RWPE2 (cell line): ENCODE data around the gene LGR5.

ENCODE experiments used
- ATAC-seq: fragments of 200-7000 bp; cut with Tn5 transposase; 3 replicates; pipeline ENCODE4 v1.9.1; 2021; ENCODE audit warnings: low read depth
- DNase-seq: peaks from one replicate; pipeline ENCODE4 v3.0.0-alpha.2; 2020; ENCODE audit warnings: low spot score
- H3K27ac ChIP-seq: fragments of 450-650 bp; 2 replicates; pipeline ENCODE4 v1.5.1; 2017; ENCODE audit warnings: mild to moderate bottlenecking; ENCODE audit not compliant: poor library complexity, severe bottlenecking
- H3K27me3 ChIP-seq: fragments of 250-450 bp; sonication (Bioruptor Pico); 2 replicates; pipeline ENCODE4 v1.5.1; 2021; ENCODE audit warnings: mild to moderate bottlenecking, moderate library complexity; ENCODE audit not compliant: insufficient read depth, poor library complexity, severe bottlenecking
- H3K36me3 ChIP-seq: fragments of 250-450 bp; sonication (Bioruptor Pico); 2 replicates; pipeline ENCODE4 v1.5.1; 2020; ENCODE audit warnings: low read depth, mild to moderate bottlenecking, moderate library complexity
- H3K4me1 ChIP-seq: fragments of 250-450 bp; sonication (Bioruptor Pico); 2 replicates; pipeline ENCODE4 v1.5.1; 2021; ENCODE audit warnings: mild to moderate bottlenecking, moderate library complexity; ENCODE audit not compliant: insufficient read depth, poor library complexity, severe bottlenecking
- H3K4me3 ChIP-seq: fragments of 250-450 bp; sonication (Bioruptor Pico); 2 replicates; pipeline ENCODE4 v1.5.1; 2021; ENCODE audit warnings: mild to moderate bottlenecking, moderate library complexity; ENCODE audit not compliant: severe bottlenecking
- H3K9me3 ChIP-seq: fragments of 250-450 bp; sonication (Bioruptor Pico); 2 replicates; pipeline ENCODE4 v1.5.1; 2021; ENCODE audit warnings: mild to moderate bottlenecking, moderate library complexity; ENCODE audit not compliant: severe bottlenecking
- TF ChIP-seq, protein P1 (sequence below): fragments of 450-650 bp; IDR thresholded peaks from one replicate; pipeline ENCODE4 v1.5.1; 2017; ENCODE audit warnings: mild to moderate bottlenecking, moderate library complexity; ENCODE audit not compliant: poor library complexity, severe bottlenecking

Gene LGR5

DNA sequence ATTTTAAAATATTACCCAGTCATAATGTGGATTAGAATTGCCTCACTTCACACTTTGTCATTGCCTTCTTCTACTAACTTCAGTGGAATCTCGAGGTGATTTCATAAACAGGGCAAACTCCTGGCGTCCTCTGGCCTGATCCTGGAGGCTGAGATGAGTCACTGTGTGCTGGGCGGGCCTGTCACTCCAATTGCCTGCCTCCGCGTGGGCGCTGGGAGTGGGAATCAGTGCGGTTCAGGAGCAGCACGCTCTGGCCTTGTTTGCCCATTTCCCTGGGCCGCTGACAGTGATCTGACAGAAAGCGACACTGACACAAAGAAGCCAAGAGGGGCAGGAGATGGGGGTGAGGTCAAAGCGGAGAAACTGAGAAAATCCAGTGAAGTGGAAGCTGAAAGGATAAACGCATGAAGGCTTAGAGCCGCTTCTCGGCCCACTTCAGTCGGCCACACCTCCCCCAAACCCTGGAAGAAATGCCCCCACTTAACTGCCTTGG, 29.7 kb downstream of the LGR5 start:
- Histone ChIP-seq H3K4me3 (no peak overlapping the region), H3K36me3 (no peaks in the 10 kb centered on the region), H3K27me3 (peaks cover 4% of the 10 kb centered on the region), H3K9me3 (no peaks in the 10 kb centered on the region), H3K4me1 (no peaks in the 10 kb centered on the region), H3K27ac (no peak overlapping the region)
- TF ChIP-seq, protein P1, sequence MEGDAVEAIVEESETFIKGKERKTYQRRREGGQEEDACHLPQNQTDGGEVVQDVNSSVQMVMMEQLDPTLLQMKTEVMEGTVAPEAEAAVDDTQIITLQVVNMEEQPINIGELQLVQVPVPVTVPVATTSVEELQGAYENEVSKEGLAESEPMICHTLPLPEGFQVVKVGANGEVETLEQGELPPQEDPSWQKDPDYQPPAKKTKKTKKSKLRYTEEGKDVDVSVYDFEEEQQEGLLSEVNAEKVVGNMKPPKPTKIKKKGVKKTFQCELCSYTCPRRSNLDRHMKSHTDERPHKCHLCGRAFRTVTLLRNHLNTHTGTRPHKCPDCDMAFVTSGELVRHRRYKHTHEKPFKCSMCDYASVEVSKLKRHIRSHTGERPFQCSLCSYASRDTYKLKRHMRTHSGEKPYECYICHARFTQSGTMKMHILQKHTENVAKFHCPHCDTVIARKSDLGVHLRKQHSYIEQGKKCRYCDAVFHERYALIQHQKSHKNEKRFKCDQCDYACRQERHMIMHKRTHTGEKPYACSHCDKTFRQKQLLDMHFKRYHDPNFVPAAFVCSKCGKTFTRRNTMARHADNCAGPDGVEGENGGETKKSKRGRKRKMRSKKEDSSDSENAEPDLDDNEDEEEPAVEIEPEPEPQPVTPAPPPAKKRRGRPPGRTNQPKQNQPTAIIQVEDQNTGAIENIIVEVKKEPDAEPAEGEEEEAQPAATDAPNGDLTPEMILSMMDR = no peak
- DNase-seq = no peak
- peak; percentile 38; the same call in 1 of the 3 replicates for ATAC-seq

DNA sequence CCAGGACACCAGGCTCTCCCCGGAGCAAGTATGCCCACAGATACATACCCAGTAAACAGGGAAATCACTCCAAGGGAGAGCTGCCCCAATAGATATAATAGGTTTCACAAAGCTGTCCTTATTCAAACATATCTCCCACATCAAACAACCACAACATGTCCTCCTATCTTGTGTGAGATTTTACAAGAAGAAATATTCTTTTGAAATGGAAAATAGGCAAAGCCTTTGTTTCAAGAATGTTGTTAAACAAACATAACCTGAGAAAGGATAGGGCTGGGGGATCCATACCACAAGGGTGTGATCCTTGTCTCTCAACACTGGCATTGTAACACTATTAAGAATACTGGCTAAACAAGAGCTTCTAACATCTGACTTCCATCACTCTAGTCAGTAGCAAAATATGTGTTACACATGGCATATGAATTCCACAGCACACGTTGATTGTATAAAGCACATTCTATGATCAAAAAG, 32.9 kb downstream of the LGR5 start:
- H3K4me1 ChIP-seq = no peaks in the 10 kb centered on the region
- no peak overlapping the region for H3K4me3 ChIP-seq
- no peaks in the 10 kb centered on the region for H3K27me3 ChIP-seq
- DNase-seq = no peak
- no peaks in the 10 kb centered on the region for H3K9me3 ChIP-seq
- H3K27ac ChIP-seq = no peak overlapping the region
- no peaks in the 10 kb centered on the region for H3K36me3 ChIP-seq
- TF ChIP-seq, protein P1 = no peak
- ATAC-seq = no peak

DNA sequence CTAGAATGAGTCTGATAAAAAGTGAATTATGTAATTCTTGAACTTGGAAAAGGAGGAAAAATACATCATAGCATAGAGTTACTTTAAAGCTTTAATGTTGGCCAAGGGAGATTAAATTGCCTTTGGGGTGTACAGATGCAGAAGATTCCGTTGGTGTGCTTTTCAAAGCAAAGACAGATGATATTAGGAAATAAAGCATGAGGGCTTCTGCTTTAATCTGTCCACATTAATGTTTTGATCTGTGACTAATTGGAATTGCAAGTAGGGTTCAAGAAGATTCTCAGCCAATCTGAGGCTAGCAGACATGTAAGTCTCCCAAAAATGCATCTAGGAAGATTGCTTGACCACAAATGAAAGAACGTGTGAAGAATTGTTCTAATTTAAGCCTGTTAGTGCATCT, 35.2 kb downstream of the LGR5 start:
- no peak for DNase-seq
- ATAC-seq = no peak
- Histone ChIP-seq H3K9me3 (no peaks in the 10 kb centered on the region), H3K36me3 (no peaks in the 10 kb centered on the region), H3K27ac (no peak overlapping the region), H3K4me3 (no peak overlapping the region), H3K4me1 (no peaks in the 10 kb centered on the region), H3K27me3 (no peaks in the 10 kb centered on the region)
- TF ChIP-seq, protein P1 = no peak

DNA sequence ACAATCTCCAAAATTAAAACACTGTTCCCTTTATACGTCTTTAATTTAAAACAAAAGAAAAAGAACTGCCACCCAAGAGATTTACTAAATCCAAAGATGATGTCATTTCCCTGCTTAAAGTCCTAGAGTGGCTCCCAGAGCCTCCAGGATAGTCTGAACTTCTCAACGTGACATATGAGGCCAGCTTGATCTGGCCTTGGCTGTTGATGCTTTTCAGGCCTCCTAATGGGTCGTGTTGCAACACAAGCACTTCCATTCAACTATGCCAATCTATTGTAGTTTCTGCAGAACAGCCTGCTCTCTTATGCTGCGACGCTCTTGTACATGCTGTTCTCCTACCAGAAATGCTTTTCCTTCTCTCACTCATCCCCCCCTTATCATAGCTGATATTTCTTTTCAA, 35.7 kb downstream of the LGR5 start:
- Histone ChIP-seq H3K4me1 (no peaks in the 10 kb centered on the region), H3K27me3 (no peaks in the 10 kb centered on the region), H3K4me3 (no peak overlapping the region), H3K27ac (no peak overlapping the region), H3K9me3 (no peaks in the 10 kb centered on the region), H3K36me3 (no peaks in the 10 kb centered on the region)
- TF ChIP-seq, protein P1 = no peak
- no peak for DNase-seq
- ATAC-seq = no peak

DNA sequence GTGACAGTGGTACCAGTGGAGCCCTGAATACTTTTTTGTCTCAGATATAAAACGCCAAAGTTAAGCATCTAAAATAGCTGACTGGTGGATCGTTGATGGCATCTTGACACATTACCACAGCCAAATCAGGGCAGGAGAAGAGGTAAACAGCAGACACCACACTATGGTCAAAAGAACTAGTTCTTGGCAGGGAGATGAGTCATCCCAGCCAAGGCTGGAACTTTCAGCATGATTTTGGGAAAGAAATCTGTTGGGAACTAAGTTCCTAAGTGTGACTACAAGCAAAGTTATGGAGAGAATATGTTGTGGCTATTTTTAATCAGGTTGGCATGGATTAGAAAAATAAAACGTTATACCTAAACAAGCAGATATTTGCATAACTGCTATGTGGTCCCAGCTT, 36.9 kb downstream of the LGR5 start:
- ATAC-seq (no peak), DNase-seq (no peak)
- Histone ChIP-seq H3K36me3 (no peaks in the 10 kb centered on the region), H3K27ac (no peak overlapping the region), H3K4me1 (no peaks in the 10 kb centered on the region), H3K4me3 (no peak overlapping the region), H3K27me3 (no peaks in the 10 kb centered on the region), H3K9me3 (no peaks in the 10 kb centered on the region)
- TF ChIP-seq, protein P1 = no peak
